Fibroblast of the aortic adventitia (primary cell): Measurements from ENCODE around the gene ADIPOR2. TPM values are rescaled to one million over a fixed set of nuclear protein-coding genes. Genes with fewer than 3 reads are reported as not detected.
A peak's percentile ranks its signal among the peaks of the same experiment; 100 is the strongest.

Experiments used
- DNase-seq: peaks from one replicate; pipeline ENCODE4 v3.0.0-alpha.2; 2010; ENCODE audit warnings: low read depth
- H3K4me3 ChIP-seq: 2 replicates; pipeline ENCODE4 v1.5.1; 2011; ENCODE audit warnings: low read depth, mild to moderate bottlenecking, control low read depth, low read length, moderate library complexity
- total RNA-seq: library from RNA; depleted of rRNA; stranded (reverse); fragments of >200 nt; gene quantifications from 2 replicates; pipeline ENCODE4 v1.2.3, GENCODE V29; 2012; ENCODE audit warnings: low replicate concordance
- TF ChIP-seq, protein P1 (sequence below): IDR thresholded peaks from 2 replicates; pipeline ENCODE4 v1.5.1; 2011; ENCODE audit warnings: mild to moderate bottlenecking, low read length, control low read depth, inconsistent platforms; ENCODE audit not compliant: insufficient read depth

Gene ADIPOR2
- total RNA-seq, 1 donor: 26.0 TPM

DNA sequence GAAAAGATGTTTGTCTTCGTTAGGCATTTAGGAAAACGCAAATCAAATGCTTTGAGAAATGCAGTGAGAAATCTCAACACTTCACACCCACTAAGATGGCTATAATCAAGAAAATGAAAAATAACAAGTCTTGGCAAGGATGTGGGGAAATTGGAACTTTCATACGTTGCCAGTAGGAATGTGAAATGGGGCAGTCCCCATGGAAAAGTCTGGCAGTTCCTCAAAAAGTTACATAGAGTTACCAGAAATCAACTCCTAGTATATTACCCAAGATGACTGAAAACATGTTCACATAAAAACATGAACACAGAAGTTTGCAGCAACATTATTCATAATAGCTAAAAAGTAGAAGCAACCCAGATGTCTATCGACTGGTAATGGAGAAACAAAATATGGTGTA, 88.0 kb downstream of the ADIPOR2 start:
- peak; percentile 76 for DNase-seq
- H3K4me3 ChIP-seq: no peak overlapping the region
- TF ChIP-seq, protein P1, sequence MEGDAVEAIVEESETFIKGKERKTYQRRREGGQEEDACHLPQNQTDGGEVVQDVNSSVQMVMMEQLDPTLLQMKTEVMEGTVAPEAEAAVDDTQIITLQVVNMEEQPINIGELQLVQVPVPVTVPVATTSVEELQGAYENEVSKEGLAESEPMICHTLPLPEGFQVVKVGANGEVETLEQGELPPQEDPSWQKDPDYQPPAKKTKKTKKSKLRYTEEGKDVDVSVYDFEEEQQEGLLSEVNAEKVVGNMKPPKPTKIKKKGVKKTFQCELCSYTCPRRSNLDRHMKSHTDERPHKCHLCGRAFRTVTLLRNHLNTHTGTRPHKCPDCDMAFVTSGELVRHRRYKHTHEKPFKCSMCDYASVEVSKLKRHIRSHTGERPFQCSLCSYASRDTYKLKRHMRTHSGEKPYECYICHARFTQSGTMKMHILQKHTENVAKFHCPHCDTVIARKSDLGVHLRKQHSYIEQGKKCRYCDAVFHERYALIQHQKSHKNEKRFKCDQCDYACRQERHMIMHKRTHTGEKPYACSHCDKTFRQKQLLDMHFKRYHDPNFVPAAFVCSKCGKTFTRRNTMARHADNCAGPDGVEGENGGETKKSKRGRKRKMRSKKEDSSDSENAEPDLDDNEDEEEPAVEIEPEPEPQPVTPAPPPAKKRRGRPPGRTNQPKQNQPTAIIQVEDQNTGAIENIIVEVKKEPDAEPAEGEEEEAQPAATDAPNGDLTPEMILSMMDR: no peak

DNA sequence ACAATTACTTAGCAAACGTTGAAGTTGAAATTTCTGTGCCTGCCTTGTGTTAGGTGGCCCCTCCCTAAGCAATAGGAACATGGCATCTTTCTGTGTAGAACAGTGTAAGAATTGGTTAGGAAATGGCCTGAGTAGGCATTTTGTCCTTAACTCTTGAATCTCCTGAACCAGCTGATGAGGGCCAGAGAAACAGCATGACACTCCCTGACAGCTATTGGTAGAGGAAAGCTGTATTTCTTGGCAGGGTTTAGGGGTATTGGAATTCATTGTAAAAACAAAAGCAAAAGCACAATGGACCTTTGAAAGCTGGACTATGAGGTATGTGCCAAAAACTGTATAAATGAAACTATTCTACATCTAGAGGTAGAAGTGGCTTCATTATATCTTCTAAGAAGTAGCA, 88.9 kb downstream of the ADIPOR2 start:
- H3K4me3 ChIP-seq: no peak overlapping the region
- peak; percentile 90 for DNase-seq
- TF ChIP-seq, protein P1: no peak

DNA sequence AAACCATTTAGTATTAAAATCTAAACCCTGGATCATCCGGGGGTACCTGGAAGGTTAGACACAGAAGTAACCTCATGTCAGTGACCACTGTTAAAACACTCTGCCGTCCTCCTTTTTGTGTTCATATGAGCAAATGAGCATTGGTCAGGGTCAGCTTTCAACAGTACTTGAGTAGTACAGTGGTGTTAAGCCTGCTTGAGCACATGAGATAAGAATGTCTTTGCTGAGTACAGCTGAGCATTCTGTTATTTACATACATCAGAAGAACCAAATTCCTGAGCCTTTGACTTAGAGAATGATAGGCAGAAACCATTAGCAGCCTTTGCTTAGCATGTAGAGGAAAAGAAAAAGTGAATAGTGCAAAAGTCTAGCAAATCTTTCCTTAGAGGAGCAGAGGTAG, 90.9 kb downstream of the ADIPOR2 start:
- no peak overlapping the region for H3K4me3 ChIP-seq
- TF ChIP-seq, protein P1: no peak
- DNase-seq: peak; percentile 21

DNA sequence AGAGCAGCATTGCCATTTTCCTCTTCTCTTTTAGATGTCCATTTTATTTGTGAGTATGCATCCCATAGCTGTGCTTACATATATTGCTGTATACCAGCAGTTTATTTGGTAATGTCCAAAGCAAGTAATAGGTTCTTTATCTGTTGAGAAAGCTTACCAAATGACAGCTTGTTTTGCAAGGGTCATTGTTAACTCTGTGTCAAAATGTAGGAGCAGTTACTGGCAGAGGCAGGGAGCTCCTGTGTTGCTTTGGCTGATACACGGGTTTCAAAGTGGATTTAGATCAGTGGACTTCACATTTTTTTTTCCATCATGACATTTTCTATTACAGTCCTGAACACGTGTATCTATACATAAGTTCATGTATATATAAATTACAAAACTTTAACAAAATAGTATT, 91.3 kb downstream of the ADIPOR2 start:
- no peak for DNase-seq
- TF ChIP-seq, protein P1: no peak

DNA sequence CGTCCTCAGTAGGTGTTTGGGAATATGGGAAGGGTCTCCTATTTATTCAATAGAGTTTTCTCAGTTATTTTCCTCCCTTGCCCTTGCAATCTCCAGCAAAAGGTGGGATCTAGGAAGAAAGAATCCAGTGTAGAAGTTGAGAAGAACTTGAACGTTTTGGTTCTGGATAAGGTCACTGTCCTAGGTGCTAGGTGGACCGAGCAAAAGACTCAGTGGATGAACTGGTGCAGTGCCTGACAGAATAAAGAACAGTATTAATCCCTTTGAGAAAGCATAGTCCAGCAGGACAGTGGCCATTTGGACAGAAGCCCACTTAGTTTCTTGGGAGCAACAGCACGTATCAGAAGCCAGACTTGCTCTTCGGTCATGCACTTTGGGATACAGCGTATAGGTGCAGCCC, 96.8 kb downstream of the ADIPOR2 start:
- no peak for DNase-seq
- no peak overlapping the region for H3K4me3 ChIP-seq
- TF ChIP-seq, protein P1: no peak

More for the DNA sequence above, 91.3 kb downstream of the ADIPOR2 start:
- H3K4me3 ChIP-seq: no peak overlapping the region

DNA sequence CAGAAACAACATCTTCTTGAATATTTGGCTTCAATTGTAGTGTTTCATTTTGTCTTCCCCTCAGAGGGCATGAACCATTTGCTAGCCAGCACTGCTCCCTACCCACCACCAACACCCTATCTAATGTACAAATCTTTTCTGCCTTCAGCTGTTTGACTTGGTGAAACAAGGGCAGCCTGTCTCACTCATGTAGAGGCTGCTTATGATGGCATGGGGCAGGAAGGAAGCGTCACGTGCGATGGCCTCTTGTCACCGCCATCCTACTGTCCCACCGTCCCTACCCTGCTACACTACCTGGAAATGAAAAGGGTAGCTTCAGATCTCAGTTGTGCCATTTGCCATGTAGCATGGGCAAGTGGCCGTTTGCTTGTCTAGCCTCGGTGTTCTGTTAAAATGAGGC, 99.6 kb downstream of the ADIPOR2 start:
- TF ChIP-seq, protein P1: no peak
- DNase-seq: no peak
- no peak overlapping the region for H3K4me3 ChIP-seq

DNA sequence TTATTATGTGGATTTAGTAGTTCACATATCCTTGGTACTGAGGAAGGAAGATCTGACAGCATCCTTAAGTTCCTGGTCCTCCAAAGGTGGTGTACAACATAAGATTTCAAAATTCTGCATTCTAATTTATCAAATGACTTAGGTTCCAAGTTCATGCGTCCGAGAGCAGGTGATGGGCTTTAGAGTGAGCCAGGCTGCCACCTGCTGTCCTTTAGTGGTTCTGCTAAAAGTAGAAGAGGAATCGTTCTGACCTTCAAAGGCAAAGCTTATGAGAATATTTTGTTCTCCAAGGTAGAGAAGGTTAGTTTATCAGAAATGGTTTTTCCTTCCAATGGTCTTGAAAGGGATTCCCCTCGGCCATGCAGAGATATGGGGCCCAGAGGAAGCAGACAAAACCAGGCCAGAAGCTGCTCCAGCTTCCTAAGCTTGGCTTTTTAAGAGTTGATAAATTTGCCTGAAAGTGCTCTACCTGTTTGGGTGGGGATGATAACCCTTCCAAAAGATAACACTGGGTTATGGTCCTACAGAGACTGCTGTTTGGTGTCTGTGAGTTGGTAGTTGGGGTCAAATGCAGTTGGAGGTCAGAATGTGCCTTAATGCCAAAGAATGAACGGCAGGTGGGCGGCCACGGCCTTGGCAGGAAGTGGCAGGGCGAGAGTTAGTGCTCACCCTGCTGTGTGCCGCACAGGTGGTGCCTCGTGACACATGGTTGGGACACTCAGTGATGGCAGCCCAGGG, 100.4 kb downstream of the ADIPOR2 start:
- TF ChIP-seq, protein P1: peak; percentile 77
- peak; percentile 80 for DNase-seq

More for the DNA sequence above, 100.4 kb downstream of the ADIPOR2 start:
- H3K4me3 ChIP-seq: no peak overlapping the region
